Right lobe of liver (tissue), 4 donors: ENCODE data around the gene NQO1.

ENCODE experiments used
- POLR2A ChIP-seq: fragments of 450-650 bp; IDR thresholded peaks from one replicate; pipeline ENCODE4 v1.6.1; 2017; ENCODE audit warnings: antibody characterized with exemption, mild to moderate bottlenecking
- TF ChIP-seq, protein P1 (sequence below), 4 donors: fragments of 200-600 bp in 3 of 4; fragments of 450-650 bp in 1 of 4; IDR thresholded peaks; one replicate each; pipeline versions ENCODE4 v1.5.1 to v1.8.0; 2016 to 2022; ENCODE audit warnings: antibody characterized with exemption in 4 of 4, mild to moderate bottlenecking in 2 of 4
- donor health status: DM: no; HTN: no; CAD: no.
- donor health status: DM: no; HTN: no; CAD: no.
- donor health status: DM: no; HTN: yes; CAD: no.

DNA sequence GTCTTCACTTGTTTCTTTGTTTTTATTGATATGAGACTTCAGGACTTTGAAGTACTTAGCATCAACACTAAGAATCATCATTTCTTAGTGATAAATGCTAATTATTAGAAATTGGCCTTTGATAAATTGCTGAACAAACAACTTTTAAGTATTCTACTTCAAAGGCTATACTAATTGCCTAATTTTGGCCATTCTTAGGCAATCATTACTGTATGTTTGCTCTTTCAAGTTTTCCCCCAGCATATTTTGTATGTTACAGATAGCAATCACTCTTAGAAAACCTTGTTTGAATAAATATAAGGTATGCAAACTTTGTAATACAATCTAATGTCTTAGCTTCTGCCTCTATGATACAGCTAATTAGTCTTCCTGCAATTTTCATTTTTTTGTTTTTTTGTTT lies 46.0 kb downstream of the NQO1 start:
- TF ChIP-seq, protein P1, sequence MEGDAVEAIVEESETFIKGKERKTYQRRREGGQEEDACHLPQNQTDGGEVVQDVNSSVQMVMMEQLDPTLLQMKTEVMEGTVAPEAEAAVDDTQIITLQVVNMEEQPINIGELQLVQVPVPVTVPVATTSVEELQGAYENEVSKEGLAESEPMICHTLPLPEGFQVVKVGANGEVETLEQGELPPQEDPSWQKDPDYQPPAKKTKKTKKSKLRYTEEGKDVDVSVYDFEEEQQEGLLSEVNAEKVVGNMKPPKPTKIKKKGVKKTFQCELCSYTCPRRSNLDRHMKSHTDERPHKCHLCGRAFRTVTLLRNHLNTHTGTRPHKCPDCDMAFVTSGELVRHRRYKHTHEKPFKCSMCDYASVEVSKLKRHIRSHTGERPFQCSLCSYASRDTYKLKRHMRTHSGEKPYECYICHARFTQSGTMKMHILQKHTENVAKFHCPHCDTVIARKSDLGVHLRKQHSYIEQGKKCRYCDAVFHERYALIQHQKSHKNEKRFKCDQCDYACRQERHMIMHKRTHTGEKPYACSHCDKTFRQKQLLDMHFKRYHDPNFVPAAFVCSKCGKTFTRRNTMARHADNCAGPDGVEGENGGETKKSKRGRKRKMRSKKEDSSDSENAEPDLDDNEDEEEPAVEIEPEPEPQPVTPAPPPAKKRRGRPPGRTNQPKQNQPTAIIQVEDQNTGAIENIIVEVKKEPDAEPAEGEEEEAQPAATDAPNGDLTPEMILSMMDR (IDR thresholded peaks at IDR 0.05) = no peak
- TF ChIP-seq POLR2A = no peak
